ENCODE data around the gene SESN1. TPM values are rescaled to one million over a fixed set of nuclear protein-coding genes. Genes with fewer than 3 reads are reported as not detected.
A peak's percentile ranks its signal among the peaks of the same experiment; 100 is the strongest.

Gene SESN1
- total RNA-seq, 1 donor from 2014 or later, result 32.3 TPM

DNA sequence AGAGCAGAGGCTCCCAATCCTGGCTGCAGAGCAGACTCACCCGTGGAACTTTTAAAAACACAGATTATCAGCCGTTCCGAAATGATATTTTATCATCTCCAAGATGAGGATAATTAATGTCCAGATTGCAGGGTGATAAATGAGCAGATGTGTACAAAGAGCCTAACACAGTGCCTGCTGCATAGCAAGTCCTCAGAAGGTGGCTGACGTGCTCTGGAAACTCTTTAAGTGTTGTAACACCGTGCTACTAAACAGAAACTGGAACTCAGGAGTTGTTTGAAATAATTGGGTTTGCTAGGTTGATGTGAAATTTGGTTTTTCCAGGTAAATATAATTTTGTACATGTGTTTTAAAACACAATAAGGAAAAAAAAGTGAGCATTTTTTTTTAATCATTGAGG lies 128.4 kb downstream of the SESN1 start:
- no peak for DNase-seq (ENCODE audit: low read depth, low spot score)

DNA sequence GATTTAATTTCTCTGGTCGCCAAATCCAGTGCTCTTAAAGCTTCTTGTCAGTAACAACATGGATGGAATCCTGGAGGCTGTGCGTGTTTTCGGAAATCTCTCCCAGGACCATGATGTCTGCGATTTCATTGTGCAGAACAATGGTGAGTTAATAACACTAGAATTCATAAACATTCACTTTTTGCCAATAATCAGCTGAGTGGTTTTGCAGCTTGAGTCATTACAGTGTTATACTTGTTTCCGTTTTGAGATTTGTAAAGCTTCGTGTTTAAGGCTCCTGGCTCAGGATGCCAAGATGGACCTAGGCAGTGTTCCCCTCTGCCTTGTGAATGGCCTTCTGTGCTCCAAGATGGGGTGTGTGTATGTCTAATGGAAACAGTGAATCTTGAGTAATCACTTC lies 132.7 kb downstream of the SESN1 start:
- DNase-seq (ENCODE audit: low read depth, low spot score), result peak; percentile 47

DNA sequence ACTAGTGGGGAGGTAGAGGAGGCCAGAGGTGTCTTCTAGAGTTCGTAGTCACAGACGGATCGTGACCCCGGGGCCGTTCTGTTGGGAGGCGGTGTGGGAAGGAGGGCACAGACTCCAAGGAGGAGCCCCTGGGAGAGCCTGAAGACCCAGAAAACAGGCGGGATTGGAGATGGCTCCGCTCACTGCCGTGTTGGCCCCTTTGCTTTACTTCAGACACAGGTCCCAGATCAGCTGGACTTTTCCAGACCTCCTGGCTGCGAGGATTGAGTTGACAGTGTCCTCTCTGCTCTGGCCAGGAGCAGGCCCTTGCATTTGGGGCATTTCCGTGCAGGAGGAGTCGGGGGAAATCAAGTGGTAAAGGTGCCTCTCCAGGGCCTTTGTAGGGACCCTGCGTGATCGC lies 133.6 kb downstream of the SESN1 start:
- DNase-seq (ENCODE audit: low read depth, low spot score), result no peak

DNA sequence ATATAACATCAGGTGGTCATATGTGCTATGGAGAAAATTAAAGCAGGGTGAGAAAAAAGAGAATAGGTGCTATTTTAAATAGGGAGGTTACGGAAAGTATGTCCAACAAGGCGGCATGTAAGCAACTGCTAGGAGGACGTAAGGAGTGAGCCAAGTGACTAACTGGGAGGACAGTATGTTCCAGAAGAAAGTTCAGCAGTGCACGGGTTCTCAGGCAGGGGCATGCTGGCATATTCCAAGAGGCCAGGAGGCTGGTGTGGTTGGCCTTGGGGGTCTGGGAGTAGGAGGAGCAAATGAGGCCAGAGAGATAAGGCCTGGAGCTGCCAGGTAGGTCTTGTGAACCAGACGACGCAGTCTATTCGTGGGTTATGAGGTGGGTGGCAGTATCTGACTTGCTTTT lies 134.0 kb downstream of the SESN1 start:
- no peak for DNase-seq (ENCODE audit: low read depth, low spot score)

DNA sequence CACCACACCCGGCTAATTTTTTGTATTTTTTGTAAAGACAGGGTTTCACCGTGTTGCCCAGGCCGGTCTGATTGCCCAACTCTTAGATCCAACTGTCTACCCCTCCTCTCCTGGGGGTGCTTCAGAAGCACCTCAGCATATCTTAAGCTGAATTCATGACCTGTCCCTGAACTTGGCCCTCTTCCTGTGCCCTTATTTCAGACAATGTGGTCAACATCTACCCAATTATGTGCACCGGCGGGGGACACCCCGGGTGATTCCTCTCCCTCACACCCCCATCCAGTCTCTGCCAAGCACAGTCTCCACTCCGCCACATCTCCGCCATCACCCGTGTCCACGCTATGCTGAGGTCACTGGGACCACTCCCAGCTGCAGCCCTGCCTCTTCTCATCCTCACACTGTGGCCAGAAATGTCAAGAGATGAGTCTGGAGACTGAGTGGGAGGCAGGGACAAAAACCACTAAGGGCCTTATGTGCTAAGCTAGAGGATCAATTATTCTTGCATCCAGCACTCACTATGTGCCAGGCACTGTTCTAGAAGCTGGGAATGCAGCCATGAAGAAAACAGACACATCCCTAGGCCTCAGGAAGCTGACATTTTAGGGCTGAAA lies 134.6 kb downstream of the SESN1 start:
- DNase-seq (ENCODE audit: low read depth, low spot score), result no peak

DNA sequence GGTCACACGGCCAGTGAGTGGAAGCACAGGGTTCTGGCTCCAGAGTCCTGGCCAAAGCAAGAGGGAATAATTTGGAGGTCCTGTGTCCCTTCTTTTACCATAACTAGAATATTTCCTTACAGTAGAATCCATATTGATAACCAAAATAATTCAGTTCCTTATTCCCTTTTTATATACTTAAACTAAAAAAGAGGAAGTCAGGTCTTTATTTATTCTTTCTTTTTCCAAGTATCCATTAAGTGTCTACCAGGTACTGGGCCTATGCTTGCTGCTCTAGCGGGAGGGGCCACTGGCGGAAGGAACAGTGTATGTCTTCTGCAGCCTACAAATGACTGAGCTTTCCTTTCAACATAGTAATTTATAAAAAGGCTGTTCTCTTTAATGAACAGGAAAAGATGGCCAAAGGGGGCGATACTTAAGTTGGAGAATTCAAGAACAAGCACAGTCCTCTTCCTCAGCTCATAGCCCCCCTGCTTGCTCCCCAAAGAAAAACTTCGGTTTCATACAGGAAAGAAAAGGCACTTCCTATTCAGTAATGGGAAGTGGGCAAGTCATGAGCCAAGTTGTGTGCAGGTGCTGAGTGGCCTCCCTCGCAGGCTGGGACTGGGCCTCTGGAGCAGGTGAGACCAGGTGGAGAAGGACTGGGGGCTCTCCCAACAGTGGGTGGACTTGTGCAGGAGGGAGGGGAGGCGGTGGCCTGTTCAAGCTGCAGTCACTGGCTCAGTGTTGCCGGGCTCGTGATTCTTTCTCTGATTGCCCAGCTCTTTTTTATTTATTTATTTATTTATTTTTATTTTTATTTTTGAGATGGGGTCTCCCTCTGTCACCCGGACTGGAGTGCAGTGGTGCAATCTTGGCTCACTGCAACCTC lies 135.5 kb downstream of the SESN1 start:
- DNase-seq (ENCODE audit: low read depth, low spot score), result no peak

DNA sequence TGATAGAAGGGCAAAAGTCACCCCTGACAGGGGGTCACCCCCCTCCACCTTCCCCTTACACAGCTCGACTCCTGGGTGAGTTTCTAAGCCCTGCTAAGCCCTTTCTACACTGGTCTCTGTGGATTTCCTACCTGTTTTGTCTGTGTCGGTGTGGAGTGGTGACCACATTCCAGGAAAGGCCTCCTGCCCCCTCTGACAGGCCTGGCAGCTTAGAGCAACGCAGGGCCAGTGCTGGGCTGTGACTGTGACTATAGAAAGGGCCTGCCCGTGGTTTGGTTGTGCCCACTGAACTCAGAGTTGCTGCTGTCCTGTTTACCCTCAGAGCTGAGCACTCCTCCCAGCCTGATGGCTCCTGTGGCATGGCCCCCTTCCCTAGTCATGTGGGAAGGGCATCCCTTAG lies 137.4 kb downstream of the SESN1 start:
- DNase-seq (ENCODE audit: low read depth, low spot score), result no peak

DNA sequence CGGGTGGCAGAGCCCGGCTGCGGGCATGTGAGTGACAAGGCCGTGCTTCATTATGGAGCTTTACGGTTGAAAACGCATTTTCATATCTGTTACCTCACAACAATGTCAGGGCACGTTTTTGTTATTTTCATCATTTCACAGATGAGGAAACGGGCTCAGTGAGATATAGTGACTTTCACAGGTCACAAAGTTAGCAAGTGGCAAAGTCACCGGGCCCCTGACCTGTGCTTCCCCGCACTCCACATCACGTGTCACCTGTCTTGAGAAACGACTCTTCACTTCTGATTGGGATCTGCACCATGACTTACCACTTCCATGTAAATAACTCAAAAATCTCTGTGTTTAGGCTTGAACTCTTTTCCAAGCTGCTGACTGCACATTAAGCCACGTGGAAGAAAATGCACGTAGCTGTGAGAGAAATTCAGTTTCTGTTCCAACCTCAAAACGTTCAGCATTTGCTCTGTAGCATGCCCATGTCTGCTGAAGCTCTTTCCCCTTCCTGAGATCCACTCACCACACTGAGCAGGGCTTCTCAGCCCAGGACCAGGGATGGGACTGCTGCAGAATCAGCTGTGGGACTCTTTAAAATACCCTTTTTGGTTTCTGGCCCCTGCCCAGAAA lies 139.2 kb downstream of the SESN1 start:
- DNase-seq (ENCODE audit: low read depth, low spot score), result no peak

DNA sequence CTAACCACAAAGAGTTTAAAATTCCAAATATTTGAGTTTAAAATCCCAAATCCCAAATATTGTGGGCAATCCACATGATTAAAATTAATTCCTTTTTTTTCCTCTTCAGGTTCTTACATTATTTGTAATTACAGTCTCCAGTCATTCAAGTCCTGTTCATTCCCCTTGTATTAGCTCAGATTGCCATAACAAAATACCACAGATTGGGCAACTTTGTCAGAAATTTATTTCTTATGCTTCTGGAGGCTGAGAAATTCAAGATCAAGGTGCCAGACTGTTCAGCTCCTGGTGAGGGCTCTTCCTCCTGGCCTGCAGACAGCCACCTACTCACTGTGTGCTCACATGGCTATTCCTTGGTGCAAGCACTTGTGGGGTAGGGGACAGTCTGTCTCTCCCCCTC lies 141.0 kb downstream of the SESN1 start:
- DNase-seq (ENCODE audit: low read depth, low spot score), result no peak

DNA sequence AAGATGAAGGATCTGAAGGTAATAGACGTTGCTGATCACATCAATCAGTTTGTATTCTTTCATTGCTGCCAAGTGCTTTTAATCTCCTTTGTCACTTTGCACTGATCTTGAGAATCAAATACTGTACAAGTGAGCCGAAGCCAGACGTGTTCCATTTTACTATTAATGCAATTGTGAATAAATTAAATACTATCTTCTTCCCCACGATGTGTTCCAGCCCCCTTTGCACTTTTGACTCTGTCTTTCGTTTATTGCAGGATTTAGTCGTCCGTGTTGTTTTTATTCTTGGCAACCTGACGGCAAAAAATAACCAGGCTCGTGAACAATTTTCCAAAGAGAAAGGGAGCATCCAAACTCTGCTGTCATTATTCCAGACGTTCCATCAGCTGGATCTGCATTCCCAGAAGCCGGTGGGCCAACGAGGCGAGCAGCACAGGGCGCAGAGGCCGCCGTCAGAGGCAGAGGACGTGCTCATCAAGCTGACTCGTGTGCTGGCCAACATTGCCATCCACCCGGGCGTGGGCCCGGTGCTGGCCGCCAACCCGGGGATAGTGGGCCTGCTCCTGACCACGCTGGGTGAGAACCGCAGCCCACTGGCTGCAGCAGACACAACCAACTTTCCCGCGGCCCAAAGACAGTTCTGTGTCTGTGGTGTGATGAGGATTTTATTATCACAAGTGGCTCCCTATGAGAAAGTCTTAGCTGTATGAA lies 141.7 kb downstream of the SESN1 start:
- DNase-seq (ENCODE audit: low read depth, low spot score), result no peak

DNA sequence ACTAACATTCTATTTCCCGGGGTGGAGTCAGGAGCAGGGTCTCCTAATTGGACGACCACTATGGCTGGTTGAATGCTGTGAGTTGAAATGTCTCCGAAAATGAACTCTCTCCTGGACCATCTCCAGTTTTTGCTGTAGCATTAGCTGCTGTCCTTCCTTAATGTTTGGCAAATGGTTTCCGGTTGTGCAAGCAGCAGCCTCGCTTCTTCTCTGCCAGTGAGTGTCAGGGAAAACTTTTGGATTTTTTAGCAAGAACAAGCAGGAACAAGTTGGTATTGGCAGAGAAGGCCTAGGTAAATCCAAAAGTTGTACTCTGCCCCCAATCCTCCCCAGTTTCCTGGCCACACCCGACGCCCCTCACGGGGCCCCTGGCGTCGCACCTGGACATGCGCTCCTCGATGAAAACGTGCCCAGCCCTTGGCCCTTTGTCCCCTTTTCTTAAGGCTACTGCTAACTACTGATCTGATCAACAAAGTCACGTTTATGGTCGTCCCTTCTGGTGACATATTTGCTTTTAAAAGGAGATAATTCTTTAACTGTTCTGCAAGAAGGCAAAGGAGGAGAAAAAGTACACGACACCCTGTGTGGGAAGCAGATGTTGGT lies 143.2 kb downstream of the SESN1 start:
- DNase-seq (ENCODE audit: low read depth, low spot score), result no peak

DNA sequence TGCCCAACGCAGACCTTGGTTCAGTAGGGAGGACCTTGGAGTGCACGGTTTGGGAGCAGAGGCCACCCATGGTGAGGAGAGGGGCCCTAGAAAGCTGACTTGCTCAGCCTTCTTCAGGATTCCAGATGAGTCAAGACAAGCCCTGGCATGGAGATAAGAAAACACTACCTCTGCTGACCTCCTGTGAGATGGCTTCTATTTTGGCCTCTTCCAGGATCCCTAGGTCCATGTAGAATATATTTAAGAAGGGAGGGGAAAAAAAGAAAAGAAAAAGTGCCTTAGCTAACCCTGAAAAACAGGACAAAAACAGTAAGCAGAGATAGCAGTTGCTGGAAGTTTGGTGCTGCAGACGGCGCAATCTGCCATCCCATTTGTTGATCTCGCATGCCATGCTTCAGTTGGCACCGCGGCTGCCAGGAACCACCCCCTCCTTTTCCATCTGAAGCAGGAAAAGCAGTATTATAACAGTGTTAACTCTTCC lies 146.4 kb downstream of the SESN1 start:
- no peak for DNase-seq (ENCODE audit: low read depth, low spot score)

DNA sequence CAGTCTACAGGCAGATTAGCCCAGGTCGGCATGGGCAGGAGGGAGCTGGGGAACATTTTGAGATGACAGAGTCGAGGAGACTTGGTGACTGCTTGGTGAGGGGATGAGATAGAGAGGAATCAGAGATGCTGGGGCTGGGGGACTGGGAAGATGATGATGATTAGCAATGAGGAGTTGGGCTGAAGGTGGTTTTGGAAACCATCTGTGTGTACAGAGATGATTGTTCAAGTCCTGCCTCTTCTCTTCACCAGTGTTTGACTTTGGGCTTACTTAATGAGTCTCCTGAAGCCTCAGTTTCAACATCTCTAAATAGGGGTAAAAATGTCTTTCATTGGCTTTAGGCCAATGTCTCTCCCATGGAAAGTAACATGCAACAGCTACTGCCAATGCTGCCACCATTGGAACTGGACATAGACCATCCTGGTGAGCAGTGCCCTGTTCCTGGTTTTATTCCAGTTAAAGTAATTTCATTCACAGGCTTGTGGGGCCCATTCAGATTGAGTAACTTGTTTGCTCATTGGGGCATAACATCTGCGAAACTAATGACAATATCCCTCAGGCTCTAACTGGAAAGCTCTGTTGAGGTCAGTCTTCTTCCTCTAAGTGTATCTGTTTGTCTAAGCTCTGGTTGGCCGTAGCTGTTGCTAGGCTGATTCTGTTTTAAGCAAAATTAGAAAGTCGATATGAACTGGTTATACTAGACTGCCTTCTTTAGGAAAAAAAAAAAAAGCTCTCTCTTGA lies 147.4 kb downstream of the SESN1 start:
- DNase-seq (ENCODE audit: low read depth, low spot score), result no peak

DNA sequence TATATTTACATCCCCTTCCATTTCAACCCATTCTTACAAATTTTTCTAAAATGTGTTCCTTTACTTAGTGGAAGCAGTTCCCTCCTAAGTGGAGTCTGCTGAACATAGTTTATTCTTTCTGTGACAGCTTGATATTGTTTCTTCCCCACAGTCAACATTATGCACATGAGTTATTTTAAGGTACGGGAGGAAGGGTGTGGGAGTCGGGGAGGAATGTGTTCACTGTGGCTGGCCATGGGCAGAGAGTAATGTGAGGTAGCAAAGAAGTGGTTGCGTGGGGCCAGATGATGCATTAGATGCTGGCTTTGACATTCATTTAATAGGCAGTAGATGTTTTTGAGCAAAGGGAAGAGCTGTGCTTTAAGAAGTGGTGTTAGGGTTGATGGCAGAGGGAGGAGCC lies 148.0 kb downstream of the SESN1 start:
- DNase-seq (ENCODE audit: low read depth, low spot score), result no peak

DNA sequence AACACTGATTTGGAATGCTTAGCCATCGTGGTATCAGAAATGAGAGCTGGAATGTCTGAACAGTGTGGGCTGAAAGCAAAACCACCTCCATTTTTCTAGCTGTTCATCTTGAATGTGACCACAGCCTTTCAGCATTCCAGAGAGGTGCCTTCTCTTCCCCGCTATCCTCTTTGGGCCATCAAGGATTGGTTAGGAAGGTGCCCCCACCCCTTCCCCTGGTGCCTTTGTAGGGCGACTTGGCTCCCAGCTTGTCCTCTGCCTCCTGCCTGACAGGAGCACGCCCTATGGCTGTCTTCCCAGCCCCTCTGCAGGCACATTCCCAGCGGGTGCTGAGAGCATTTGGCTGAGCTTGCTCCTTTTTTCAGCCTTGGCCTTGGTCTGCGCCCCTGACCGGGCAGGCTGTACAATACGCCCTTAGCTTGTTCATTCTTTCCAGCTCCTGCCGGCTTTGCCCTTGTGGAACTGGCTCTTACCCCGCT lies 148.9 kb downstream of the SESN1 start:
- no peak for DNase-seq (ENCODE audit: low read depth, low spot score)

DNA sequence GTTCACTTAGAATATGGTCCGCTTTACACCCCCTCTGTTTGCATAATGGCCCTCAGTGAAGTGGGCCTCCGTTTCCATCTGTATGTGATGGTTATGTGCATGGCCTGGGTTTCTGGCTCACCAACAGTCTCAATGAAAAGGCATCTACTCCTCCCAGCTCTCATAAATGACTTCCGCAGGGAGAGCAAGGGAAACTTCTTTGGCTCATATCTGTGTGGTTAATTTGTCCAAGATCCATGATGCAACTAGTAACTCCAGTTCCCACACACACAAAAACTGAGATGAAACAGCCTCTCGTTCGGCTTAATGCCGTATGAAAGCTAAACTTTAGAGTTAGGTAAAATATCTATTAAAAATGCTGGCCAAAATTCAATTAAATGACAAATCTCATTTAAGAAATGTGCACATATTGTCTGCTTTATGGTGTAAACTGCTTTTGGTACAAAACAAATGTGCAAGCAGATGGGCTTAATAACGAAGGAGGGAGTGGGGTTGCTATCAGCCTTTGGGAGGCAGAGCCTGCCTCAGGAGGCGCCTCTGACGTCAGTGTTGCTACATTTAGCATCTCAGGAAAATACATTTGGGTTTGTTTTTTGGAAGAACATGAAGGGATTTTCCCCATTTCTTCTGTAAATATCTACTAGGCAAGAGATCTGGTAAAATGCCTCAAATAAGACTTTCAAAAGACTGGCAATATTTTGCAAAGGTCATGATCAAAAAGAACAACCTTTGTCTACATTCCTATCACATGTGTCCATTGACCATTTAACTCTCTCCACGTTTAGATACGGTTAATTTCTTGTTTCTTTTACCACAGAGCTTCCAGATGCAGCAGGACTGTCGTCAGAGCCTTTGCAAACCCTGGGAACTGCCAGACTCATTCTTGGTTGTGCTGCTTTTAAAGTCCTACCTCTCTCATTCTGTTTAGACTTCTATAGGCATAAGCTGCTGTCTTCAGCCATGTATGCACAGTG lies 149.7 kb downstream of the SESN1 start:
- no peak for DNase-seq (ENCODE audit: low read depth, low spot score)

DNA sequence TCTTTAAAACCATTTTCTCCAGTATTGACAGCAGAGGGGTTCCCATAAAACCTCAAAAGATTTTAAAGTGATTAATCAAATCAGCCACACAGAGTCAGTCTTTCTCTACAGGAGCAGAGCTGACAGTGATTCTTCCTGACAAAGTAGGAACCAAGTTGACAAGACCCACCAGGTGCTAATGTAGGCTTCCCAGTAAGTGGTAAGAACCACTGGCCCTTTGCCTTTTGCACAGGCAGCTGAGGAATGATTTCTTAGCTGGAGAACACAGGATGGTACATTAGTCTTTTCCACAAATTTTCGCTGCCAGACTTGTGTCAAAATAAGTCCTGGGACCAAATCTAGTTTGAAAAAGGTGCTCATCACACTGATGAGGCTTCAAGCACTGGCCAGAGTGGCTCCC lies 150.6 kb downstream of the SESN1 start:
- DNase-seq (ENCODE audit: low read depth, low spot score), result no peak

DNA sequence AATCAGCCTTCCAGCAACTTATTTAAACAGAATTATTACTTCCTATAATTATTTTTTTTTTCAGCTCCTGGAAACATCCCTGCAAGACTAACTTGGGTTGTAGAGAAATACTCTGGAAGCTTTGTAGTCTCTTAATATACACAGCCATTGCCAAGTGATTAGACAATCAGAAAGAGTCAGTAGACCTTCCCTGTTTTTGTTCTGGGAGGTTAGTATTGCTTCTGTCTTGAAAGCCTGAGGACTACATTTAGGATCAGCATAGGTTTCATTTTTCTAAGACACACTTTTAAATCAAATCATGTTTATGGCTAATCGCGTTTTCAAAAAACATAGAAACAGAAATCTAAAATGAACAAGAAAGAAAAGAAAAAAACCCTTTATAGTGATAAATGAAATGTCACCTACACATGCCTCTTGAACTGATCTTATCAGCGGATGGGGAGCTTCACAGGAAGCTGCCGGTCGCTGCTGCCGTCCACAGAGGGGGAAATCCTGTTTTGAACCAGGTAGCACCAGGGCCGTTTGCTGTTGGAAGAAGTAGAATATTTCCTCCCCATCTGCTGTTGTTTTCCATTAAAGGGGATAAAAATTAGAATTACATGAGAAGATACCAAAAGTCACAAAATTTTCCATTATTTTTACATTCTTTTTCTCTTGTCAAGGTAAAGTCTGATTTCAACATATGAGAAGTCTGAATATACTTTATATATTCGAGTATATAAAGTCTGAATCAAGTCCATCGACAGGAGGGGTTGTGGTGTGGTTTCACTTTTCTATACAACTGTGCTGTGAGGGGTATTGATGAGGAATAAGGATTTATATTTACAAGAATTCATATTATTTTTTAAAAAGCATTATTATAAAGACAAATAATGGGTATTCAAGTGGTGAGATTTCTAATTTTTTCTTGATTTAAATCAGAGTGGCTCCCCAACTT lies 151.8 kb downstream of the SESN1 start:
- DNase-seq (ENCODE audit: low read depth, low spot score), result no peak
